ENCODE data around the gene TLE2.
"Not testable (repeated sequence)": the region's sequence is repeated elsewhere in the genome, so short reads cannot be mapped to it uniquely, and the experiment has no call there.

TLE2 gene

DNA sequence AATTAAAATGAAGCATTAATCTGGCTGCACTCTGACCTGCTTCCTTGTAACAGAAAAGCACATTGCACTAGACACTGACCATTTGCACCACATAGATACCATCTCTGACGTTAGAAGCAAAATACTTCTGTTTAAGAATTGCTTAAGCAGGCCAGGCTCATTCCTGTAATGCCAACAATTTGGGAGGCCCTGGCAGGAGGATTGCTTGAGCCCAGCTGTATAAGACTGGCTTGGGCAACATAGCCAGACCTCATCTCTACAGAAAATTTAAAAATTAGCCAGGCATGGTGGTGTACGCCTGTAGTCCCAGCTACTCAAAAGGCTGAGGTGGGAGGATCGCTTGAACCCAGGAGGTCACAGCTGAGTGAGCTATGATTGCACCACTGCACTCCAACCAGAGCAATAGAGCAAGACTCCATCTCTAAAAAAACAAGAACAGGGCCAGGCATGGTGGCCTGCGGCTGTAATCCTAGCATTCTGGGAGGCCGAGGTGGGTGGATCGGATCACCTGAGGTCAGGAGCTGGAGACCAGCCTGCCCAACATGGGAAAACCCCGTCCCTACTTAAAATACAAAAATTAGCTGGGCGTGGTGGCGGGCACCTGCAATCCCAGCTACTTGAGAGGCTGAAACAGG is 58.8 kb downstream of the TLE2 start:
- Histone ChIP-seq H3K36me3 (ENCODE audit: insufficient read depth, insufficient read length, low read length) (no peaks in the 10 kb centered on the region), H3K27me3 (ENCODE audit: insufficient read depth, insufficient read length) (peaks cover 33% of the 10 kb centered on the region), H3K4me3 (ENCODE audit: insufficient read length, low read depth) (no peak overlapping the region), H3K9ac (ENCODE audit: insufficient read length, low read depth) (no peak overlapping the region), H3K4me1 (ENCODE audit: insufficient read depth, insufficient read length) (peaks cover 2% of the 10 kb centered on the region), H3K9me3 (ENCODE audit: insufficient read depth, low read length) (no peaks in the 10 kb centered on the region)
- TF ChIP-seq SUZ12 (IDR thresholded peaks at IDR 0.05; ENCODE audit: extremely low read depth, insufficient read depth, insufficient read length) (no peak), ZNF274 (IDR thresholded peaks at IDR 0.05; ENCODE audit: low read depth, low read length) (no peak), YY1 (IDR thresholded peaks at IDR 0.05; ENCODE audit: insufficient read depth, insufficient read length) (no peak)
- no peak for DNase-seq (ENCODE audit: low read depth, low spot score)

DNA sequence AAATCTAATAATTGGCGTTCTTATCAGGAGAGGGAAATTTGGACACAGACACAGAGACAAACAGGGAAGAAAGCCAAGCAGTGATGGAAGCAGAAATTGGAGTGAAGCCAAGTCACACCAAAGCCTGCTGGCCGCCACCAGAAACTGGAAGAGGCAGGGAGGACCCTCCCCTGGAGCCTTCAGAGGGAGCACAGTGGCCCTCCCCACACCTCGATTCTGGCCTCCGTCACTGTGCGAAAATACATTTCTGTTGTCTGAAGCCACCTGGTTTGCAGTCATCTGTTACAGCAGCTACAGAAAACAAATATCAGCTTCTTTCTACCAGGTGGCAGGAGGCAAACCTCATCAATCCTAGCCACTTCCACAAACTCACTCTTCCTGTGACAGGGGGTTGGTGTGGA is 60.0 kb downstream of the TLE2 start:
- no peak overlapping the region for H3K9ac ChIP-seq (ENCODE audit: insufficient read length, low read depth)
- H3K4me3 ChIP-seq (ENCODE audit: insufficient read length, low read depth) = no peak overlapping the region
- peaks cover 21% of the 10 kb centered on the region for H3K27me3 ChIP-seq (ENCODE audit: insufficient read depth, insufficient read length)
- H3K4me1 ChIP-seq (ENCODE audit: insufficient read depth, insufficient read length) = peaks cover 2% of the 10 kb centered on the region
- TF ChIP-seq YY1 (IDR thresholded peaks at IDR 0.05; ENCODE audit: insufficient read depth, insufficient read length) = no peak
- no peak for TF ChIP-seq ZNF274 (IDR thresholded peaks at IDR 0.05; ENCODE audit: low read depth, low read length)
- no peak for TF ChIP-seq SUZ12 (IDR thresholded peaks at IDR 0.05; ENCODE audit: extremely low read depth, insufficient read depth, insufficient read length)
- no peaks in the 10 kb centered on the region for H3K36me3 ChIP-seq (ENCODE audit: insufficient read depth, insufficient read length, low read length)
- no peak for DNase-seq (ENCODE audit: low read depth, low spot score)
- H3K9me3 ChIP-seq (ENCODE audit: insufficient read depth, low read length) = no peaks in the 10 kb centered on the region

DNA sequence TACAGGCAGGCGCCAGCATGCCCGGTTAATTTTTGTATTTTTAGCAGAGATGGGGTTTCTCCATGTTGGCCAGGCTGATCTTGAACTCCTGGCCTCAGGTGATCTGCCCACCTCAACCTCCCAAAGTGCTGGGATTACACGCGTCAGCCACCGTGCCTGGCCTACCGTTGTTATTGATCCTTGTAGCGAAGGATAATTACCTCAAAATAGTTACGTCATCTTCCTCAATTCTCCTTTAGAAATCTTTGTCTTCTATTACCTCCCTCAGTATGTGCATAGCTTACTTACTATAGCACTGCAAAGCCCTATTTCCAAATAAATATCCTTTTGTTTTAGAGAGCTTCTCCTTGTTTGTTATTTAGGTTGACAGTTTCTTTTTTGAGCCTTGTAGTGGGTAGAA is 61.1 kb downstream of the TLE2 start:
- no peak for DNase-seq (ENCODE audit: low read depth, low spot score)
- H3K9ac ChIP-seq (ENCODE audit: insufficient read length, low read depth) = no peak overlapping the region
- no peak for TF ChIP-seq ZNF274 (IDR thresholded peaks at IDR 0.05; ENCODE audit: low read depth, low read length)
- TF ChIP-seq YY1 (IDR thresholded peaks at IDR 0.05; ENCODE audit: insufficient read depth, insufficient read length) = no peak
- no peak for TF ChIP-seq SUZ12 (IDR thresholded peaks at IDR 0.05; ENCODE audit: extremely low read depth, insufficient read depth, insufficient read length)
- no peaks in the 10 kb centered on the region for H3K9me3 ChIP-seq (ENCODE audit: insufficient read depth, low read length)
- peaks cover 2% of the 10 kb centered on the region for H3K4me1 ChIP-seq (ENCODE audit: insufficient read depth, insufficient read length)
- H3K4me3 ChIP-seq (ENCODE audit: insufficient read length, low read depth) = no peak overlapping the region
- no peaks in the 10 kb centered on the region for H3K36me3 ChIP-seq (ENCODE audit: insufficient read depth, insufficient read length, low read length)
- H3K27me3 ChIP-seq (ENCODE audit: insufficient read depth, insufficient read length) = peaks cover 10% of the 10 kb centered on the region

DNA sequence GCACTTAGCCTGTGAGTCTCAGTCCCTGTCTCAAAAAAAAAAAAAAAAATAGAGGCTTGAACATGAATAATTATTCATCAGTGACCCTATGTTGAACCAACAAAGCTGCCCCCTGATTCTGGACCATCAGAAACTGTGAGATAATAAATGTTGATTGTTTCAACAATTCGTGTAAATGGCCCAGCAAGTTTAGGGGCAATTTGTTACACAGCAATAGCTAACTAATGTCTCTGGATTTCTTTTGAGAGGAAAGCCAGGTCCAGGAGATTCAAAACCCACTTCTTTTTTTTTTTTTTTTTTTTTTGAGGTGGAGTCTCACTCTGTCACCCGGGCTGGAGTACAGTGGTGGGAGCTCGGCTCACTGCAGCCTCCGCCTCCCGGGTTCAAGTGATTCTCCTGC is 64.2 kb downstream of the TLE2 start:
- Histone ChIP-seq H3K36me3 (ENCODE audit: insufficient read depth, insufficient read length, low read length) (no peaks in the 10 kb centered on the region), H3K4me3 (ENCODE audit: insufficient read length, low read depth) (no peak overlapping the region), H3K9ac (ENCODE audit: insufficient read length, low read depth) (no peak overlapping the region), H3K27me3 (ENCODE audit: insufficient read depth, insufficient read length) (no peaks in the 10 kb centered on the region), H3K9me3 (ENCODE audit: insufficient read depth, low read length) (no peaks in the 10 kb centered on the region), H3K4me1 (ENCODE audit: insufficient read depth, insufficient read length) (no peaks in the 10 kb centered on the region)
- DNase-seq (ENCODE audit: low read depth, low spot score) = no peak
- no peak for TF ChIP-seq ZNF274 (IDR thresholded peaks at IDR 0.05; ENCODE audit: low read depth, low read length)
- no peak for TF ChIP-seq YY1 (IDR thresholded peaks at IDR 0.05; ENCODE audit: insufficient read depth, insufficient read length)
- TF ChIP-seq SUZ12 (IDR thresholded peaks at IDR 0.05; ENCODE audit: extremely low read depth, insufficient read depth, insufficient read length) = no peak

DNA sequence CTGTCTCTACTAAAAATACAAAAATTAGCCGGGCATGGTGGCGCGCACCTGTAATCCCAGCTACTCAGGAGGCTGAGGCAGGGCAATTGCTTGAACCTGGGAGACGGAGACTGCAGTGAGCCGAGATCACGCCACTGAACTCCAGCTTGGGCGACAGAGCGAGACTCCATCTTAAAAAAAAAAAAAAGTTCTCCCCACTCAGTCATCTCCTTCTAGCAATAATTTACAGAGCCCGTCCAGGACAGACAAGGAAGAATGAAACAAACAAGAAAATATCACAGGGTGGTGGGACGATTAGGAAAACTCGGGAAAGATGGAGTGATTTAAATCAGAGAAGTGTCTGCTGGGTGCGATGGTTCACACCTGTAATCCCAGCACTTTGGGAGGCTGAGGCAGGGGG is 65.4 kb downstream of the TLE2 start:
- not testable (repeated sequence) for H3K27me3 ChIP-seq (ENCODE audit: insufficient read depth, insufficient read length); H3K4me1 ChIP-seq (ENCODE audit: insufficient read depth, insufficient read length); H3K4me3 ChIP-seq (ENCODE audit: insufficient read length, low read depth); H3K9me3 ChIP-seq (ENCODE audit: insufficient read depth, low read length); H3K9ac ChIP-seq (ENCODE audit: insufficient read length, low read depth); DNase-seq (ENCODE audit: low read depth, low spot score); H3K36me3 ChIP-seq (ENCODE audit: insufficient read depth, insufficient read length, low read length)

DNA sequence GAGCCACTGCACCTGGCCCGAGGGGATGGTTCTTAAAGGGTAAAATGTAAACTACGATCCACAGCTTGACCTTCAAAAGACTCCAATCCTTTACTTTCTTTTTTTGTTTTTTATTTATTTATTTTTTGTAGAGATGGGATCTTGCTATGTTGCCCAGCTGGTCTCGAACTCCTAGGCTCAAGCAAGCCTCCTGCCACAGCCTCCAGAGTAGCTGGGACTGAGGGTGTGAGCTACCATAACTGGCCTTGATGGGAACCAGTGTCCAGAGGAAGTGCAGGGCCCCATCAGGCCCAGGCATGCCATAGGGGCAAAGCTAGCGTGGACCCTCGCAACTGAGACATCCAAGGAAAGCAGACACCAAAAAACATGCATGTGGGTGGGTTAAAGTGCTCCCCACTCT is 66.0 kb downstream of the TLE2 start:
- H3K4me1 ChIP-seq (ENCODE audit: insufficient read depth, insufficient read length) = no peaks in the 10 kb centered on the region
- no peak for TF ChIP-seq YY1 (IDR thresholded peaks at IDR 0.05; ENCODE audit: insufficient read depth, insufficient read length)
- TF ChIP-seq ZNF274 (IDR thresholded peaks at IDR 0.05; ENCODE audit: low read depth, low read length) = no peak
- TF ChIP-seq SUZ12 (IDR thresholded peaks at IDR 0.05; ENCODE audit: extremely low read depth, insufficient read depth, insufficient read length) = no peak
- H3K9ac ChIP-seq (ENCODE audit: insufficient read length, low read depth) = no peak overlapping the region
- no peaks in the 10 kb centered on the region for H3K9me3 ChIP-seq (ENCODE audit: insufficient read depth, low read length)
- DNase-seq (ENCODE audit: low read depth, low spot score) = no peak
- no peaks in the 10 kb centered on the region for H3K36me3 ChIP-seq (ENCODE audit: insufficient read depth, insufficient read length, low read length)
- H3K27me3 ChIP-seq (ENCODE audit: insufficient read depth, insufficient read length) = no peaks in the 10 kb centered on the region
- no peak overlapping the region for H3K4me3 ChIP-seq (ENCODE audit: insufficient read length, low read depth)

DNA sequence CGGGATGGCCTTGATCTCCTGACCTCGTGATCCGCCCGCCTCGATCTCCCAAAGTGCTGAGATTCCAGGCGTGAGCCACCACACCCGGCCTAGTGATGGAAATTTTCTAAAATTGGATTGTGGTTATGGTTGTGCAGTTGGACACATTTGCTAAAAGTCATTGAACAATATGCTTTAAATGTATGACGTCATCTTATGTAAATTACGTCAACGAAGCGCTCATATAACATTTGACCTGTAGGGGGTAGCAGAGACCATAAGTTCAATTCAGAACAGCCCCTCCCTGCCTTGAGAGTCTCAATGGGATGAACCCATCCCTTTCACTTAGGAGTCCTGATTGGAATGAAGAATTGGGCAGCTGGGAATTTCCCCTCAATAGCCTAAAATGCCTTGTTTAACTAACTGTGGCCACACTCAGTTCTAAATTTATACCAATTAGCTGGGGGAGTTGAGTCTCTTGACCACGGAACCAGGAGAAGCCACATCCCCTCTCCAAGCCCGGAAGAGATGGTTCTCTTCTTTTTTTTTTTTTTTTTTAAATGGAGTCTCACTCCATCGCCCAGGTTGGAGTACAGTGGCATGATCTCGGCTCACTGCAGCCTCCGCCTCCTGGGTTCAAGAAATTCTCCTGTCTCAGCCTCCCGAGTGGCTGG is 66.9 kb downstream of the TLE2 start:
- H3K4me1 ChIP-seq (ENCODE audit: insufficient read depth, insufficient read length) = no peaks in the 10 kb centered on the region
- DNase-seq (ENCODE audit: low read depth, low spot score) = no peak
- H3K9ac ChIP-seq (ENCODE audit: insufficient read length, low read depth) = no peak overlapping the region
- H3K9me3 ChIP-seq (ENCODE audit: insufficient read depth, low read length) = no peaks in the 10 kb centered on the region
- no peaks in the 10 kb centered on the region for H3K27me3 ChIP-seq (ENCODE audit: insufficient read depth, insufficient read length)
- H3K36me3 ChIP-seq (ENCODE audit: insufficient read depth, insufficient read length, low read length) = no peaks in the 10 kb centered on the region
- no peak overlapping the region for H3K4me3 ChIP-seq (ENCODE audit: insufficient read length, low read depth)
- no peak for TF ChIP-seq ZNF274 (IDR thresholded peaks at IDR 0.05; ENCODE audit: low read depth, low read length)
